NCI-H1092 treated with DMSO at 0.1 percent for 48 hours (cell line): ENCODE results near the gene PRELID3B.

Experiments
- DNase-seq: peaks from one replicate; lab custom pipeline; 2025; lab: John Stamatoyannopoulos, UW

The PRELID3B gene

DNA sequence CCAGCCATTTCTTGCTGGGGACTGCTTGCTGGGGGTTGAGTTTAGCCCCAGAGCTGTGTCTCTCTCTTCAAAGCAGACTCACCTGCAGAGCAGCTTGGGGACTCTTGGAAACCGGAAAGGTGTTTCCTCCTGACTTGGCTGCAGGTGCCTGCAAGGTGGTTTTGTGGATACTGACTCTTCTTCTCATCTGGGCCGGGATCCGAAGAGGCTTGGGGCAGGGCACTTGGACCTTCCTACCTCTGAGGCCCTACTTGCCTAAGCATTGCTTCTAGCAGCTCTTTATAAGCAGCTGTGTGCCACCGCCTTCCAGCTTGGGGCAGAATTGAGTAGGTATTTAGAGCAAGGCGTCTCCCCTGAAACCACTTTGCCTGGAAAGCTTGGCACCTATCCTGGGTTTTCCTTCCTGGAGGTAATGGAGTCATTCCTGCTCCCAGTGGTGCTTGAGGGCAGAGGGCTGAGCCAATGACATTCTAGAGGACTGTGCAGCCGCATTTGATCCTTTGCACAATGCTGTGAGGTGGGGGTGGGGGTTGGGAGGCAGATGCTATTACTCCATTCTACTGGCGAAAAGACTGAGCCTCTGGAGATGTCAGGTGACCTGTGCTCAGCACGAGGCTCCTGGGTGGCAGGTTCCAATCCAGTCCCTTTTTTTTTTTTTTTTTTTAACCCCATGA, 32.1 kb downstream of the PRELID3B start:
- DNase-seq: no peak

DNA sequence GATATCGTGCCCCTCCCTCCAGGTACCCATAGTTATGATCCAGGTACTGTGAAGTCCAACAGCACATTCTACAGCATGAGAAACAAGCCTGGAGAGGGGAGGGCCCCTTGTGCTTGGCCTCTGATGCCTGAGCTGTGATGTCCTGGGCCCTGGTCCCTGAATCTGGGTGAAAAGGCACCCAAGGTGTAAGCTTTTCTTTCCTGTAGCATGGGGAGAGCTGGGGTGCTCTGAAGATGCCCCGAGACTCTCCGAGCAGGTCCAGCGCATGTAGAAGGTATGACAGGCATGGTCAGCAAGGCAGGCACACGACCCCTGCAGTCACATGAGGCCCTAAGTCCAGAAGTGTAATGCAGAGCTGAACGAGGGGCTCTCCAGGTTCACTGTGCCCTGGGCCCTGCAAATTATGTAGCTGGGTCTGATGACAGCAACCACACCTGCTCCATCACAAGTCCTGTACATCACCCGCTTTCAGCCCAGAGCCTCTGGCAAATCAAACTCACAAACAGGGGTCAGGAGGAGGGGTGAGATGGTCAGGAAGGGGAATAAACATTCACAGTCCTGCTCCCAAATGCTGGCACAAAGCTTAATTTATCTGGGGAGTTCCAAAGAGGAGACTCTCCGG, 33.8 kb downstream of the PRELID3B start:
- DNase-seq: no peak

DNA sequence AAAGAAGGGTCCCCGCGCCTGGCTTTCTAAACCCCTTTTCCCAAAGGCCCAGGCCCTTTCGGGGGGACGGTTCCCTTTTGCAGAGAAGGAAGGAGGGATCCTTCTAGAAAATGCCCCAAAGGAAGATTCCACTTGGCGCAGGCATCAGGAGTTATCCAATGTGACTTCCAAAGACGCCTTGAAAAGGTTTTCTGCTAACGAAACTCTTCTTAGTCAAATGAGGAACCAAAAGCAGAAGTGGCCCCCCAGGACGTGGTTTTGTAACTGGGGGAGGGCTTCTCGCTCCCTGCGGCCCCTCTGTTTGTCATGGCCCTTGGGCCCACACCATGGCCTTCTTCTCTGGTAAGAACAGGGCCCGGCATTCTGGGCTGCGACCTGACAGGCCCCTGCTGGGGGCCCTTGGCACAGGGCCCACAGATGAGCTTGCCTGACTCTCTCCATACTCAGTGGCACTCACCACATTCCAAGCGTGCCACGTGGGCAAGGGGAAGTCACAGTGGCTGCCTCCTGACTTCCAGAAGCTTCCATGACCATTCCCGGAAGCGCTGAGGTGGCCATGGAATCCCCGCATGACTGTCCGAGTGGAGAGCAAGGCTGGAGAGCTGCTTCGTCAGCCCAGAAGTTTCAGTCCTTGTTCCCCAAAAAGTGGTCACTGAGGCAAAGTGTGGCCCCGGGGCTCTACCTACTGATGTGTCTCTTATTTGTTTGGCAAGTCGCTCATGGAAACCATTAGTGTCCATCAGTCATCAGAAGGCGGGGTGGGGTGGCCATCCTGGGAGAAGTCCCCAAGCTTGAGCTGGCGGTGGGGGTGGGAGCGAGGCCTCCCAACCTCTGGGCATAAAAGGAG, 34.7 kb downstream of the PRELID3B start:
- no peak for DNase-seq

DNA sequence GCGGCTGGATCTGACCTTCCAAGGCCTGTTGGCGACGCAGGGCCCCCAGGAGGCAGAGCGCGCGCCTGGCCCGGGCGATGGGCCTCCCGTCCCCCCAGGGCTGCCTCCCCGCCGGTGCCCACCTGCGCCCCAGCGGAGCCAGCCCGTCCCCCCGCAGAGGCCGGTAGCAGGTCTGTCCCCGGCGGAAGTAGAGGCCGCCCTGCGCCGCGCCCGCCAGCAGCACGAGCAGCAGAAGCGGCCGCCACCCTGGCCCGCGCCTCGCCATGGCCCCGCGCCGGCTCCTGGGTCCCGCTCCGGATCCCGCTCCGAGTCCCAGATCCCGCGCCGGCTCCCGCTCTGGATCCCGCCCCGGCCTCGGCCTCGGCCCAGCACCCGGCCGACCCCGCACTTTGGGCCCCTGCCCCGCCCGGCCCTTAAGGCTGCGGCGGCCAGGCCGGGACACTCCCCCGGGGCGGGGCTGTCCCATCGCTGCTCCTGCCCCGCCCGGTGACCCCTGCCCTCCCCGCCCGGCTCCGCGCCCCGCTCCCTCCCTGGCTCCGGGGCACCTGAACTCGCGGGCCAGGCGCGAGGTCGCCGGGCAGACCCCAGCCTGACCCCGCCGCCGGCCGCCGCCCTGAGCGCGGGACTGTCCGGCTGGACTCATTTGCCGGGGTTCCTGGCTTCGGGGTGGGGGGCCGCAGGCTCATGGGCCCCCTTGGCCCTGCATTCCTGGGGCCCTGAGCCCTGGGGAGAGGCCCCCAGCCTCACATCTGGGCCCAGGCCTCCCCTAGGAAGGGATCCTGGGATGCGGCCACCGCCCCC, 35.5 kb downstream of the PRELID3B start, which contains the start of gene CTSZ:
CTSZ (minus strand) TSS at position 391 of the 801 bp plus-strand sequence; CDS start at position 265, 126 bp downstream.
- DNase-seq: no peak

- DNase-seq: no peak
Measured at GRCh38 chr20:59006167-59006863, 36.3 kb downstream of the PRELID3B start.

DNA sequence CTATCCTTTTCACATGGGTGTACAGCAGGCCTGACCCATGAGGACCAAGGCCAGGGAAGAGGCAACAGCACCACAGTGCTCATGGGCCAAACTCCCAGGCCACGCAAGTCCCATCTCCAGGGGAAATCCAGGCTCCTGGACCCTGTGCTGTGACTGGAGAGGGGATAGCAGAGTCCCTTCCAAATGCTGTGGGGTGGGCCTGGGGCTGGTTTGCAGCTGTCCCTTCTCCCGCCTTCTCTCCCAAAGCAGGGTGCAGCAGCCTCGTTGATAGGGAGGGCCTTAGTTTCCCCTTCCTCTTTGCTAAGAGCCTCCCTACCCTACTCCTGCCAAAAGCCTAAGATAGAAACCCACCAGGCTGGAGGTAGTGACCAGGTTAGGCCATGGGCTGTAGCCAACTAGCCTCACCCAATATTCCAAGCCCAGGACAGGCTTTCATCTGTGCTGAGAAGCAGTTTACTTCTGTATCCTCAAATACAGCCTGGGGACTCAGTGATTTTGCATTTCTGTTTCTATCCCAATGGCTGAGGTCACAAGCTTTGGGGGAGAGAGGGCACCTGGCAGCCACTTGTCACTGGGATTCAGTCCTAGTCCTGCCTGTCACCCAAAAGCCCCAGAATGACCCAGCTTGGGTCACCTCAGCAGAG, 36.9 kb downstream of the PRELID3B start:
- DNase-seq: no peak

GRCh38 chr20:59004763-59005522, 37.6 kb downstream of the PRELID3B start:
- no peak for DNase-seq

GRCh38 chr20:59004493-59004762, 38.2 kb downstream of the PRELID3B start:
- no peak for DNase-seq

- no peak for DNase-seq
Measured at GRCh38 chr20:59003836-59004492, 38.6 kb downstream of the PRELID3B start.

DNA sequence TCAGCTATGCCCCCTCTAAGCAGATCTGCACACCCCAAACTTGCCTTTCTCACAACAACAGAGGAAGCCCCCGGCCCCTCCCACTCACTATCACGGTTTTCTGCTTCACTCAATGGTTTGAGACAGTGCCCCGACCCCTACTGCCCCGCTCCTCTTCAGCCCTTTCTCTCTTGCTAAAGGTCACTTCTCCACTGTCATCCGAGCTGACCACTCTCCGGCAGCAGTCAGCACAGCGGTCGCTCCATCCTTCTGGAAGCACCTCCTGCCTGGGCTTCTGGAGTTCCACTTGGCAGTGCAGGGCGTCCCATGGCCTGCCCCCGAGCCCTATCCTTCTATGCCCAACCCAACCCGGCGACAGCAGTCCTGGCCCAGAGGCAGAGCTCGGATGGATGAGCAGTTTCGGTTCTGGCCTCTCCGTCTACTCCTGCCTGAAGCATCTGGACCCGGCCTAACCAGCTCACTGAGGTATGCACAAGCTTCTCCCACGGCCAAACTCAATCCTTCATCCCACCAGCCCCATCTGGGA, 39.6 kb downstream of the PRELID3B start:
- DNase-seq: no peak

DNA sequence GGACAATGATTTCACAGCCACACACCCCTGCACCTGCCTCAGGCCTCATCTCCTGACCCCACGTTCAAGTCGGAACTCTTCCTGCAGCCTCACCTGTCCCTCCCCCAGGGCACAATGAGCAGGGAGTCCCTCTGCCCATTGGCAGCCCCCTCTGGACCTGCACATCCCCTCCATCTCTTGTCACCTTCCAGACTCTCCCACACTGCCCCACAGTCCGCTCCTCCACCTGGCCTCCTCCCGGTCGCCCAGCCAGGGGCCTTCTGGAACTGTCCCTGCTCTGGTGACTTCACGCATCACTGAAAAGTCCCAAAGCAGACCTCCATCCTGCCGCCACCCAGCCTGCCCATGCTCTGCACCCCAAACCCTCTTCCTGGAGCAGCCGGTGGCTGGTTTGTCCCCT, 40.2 kb downstream of the PRELID3B start:
- DNase-seq: no peak

GRCh38 chr20:59001449-59002171, 41.0 kb downstream of the PRELID3B start:
- DNase-seq: no peak

- no peak for DNase-seq
Measured at GRCh38 chr20:59001068-59001448, 41.5 kb downstream of the PRELID3B start.

DNA sequence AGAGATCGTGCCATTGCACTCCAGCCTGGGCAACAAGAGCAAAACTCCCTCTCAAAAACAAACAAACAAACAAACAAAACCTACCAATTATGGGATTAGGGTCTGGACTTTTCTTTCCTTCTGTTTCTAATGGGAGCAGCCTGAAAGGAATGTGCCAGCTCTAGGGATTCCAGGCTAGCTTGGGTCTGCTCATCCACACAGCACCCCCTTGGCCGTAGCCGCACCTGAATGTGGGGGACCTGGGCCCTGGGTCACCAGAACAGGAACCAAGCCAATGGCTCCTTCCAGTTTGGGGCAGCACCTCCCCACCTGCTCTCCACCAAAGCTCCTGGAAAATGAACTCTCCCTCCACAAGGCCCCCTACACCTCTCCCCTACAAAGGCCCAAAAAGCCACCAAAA, 42.3 kb downstream of the PRELID3B start:
- DNase-seq: no peak

GRCh38 chr20:58998656-58999055, 43.9 kb downstream of the PRELID3B start:
- DNase-seq: no peak

GRCh38 chr20:58997141-58997770, 45.3 kb downstream of the PRELID3B start:
- DNase-seq: no peak

DNA sequence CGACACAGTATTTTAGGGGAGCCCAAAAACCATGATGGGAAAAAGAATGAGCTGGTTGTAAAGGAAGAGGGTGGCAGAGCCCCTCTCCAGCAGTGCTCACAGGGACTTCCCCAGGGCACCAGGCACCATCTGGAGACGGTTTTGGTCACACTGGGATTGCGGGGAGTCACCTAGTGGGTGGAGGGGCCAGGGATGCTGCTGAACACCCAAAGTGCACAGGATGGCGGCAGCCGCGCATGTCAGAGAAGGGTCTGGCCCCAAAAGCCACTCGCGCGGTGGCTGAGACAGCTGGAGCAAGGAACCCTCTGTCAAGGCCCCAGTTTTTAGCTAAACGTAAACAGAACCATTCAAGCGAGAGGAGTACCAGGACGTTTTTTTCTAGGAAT, 46.4 kb downstream of the PRELID3B start:
- no peak for DNase-seq

- DNase-seq: no peak
Measured at GRCh38 chr20:58995461-58996225, 46.9 kb downstream of the PRELID3B start.
